Glutamatergic neuron (in vitro differentiated cells): ENCODE results near the gene IFT43. TPM values are rescaled to one million over a fixed set of nuclear protein-coding genes. Genes with fewer than 3 reads are reported as not detected.

Experiments
- DNase-seq: peaks from one replicate; pipeline ENCODE4 v3.0.0; 2022
- H3K27ac Mint-ChIP-seq: one replicate; pipeline ENCODE4 v1.8.0; 2020; ENCODE audit warnings: mild to moderate bottlenecking, mixed read lengths, inconsistent platforms; ENCODE audit not compliant: unreplicated experiment
- H3K27me3 Mint-ChIP-seq: one replicate; pipeline ENCODE4 v1.8.0; 2020; ENCODE audit warnings: mild to moderate bottlenecking, moderate library complexity, mixed read lengths, inconsistent platforms; ENCODE audit not compliant: unreplicated experiment
- H3K36me3 Mint-ChIP-seq: one replicate; pipeline ENCODE4 v1.8.0; 2020; ENCODE audit warnings: mild to moderate bottlenecking, mixed read lengths, inconsistent platforms; ENCODE audit not compliant: unreplicated experiment
- H3K4me1 Mint-ChIP-seq: one replicate; pipeline ENCODE4 v1.8.0; 2020; ENCODE audit warnings: mild to moderate bottlenecking, low read depth, mixed read lengths, inconsistent platforms; ENCODE audit not compliant: unreplicated experiment
- H3K4me3 Mint-ChIP-seq: one replicate; pipeline ENCODE4 v1.8.0; 2020; ENCODE audit warnings: mild to moderate bottlenecking, mixed read lengths, inconsistent platforms; ENCODE audit not compliant: unreplicated experiment
- H3K9me3 Mint-ChIP-seq: one replicate; pipeline ENCODE4 v1.8.0; 2020; ENCODE audit warnings: mild to moderate bottlenecking, moderate library complexity, mixed read lengths, inconsistent platforms; ENCODE audit not compliant: unreplicated experiment
- CTCF ChIP-seq: fragments of 200-600 bp; sonication (generic); IDR thresholded peaks from one replicate; pipeline ENCODE4 v1.5.0; 2021; ENCODE audit not compliant: partially characterized antibody, unreplicated experiment
- total RNA-seq: library from RNA; stranded (reverse); fragmentation: NEBNext Ultra II Directional; extraction: Animal tissue kit (Norgen Biotek cat#: 25700); gene quantifications from one replicate; pipeline ENCODE4 v1.2.1, GENCODE V29; 2021; ENCODE audit not compliant: unreplicated experiment

IFT43 gene
- total RNA-seq, 1 donor from 2014 or later, result 30.2 TPM

DNA sequence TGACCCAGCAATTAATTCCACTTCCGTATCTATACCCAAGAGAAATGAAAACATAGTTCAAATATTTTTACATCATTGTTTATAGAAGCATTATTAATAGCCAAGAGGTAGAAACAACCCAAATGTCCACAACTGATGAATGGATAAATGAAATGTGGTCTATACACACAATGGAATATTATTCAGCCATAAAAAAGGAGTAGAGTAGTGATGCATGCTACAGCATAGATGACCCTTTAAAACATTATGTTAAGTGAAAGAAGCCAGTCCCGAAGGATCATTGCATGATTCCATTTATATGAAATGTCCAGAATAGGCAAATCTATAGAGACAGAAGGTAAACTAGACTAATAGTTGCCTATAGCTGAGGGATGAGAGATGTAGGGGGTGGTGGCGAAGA, 33.1 kb upstream of the IFT43 start:
- peaks cover 15% of the 10 kb centered on the region for H3K4me1 Mint-ChIP-seq
- DNase-seq, result no peak
- H3K36me3 Mint-ChIP-seq, result peaks cover 4% of the 10 kb centered on the region
- H3K9me3 Mint-ChIP-seq, result peaks cover 4% of the 10 kb centered on the region
- no peak overlapping the region for H3K27ac Mint-ChIP-seq
- H3K27me3 Mint-ChIP-seq, result no peaks in the 10 kb centered on the region
- H3K4me3 Mint-ChIP-seq, result no peak overlapping the region
- no peak for TF ChIP-seq CTCF

DNA sequence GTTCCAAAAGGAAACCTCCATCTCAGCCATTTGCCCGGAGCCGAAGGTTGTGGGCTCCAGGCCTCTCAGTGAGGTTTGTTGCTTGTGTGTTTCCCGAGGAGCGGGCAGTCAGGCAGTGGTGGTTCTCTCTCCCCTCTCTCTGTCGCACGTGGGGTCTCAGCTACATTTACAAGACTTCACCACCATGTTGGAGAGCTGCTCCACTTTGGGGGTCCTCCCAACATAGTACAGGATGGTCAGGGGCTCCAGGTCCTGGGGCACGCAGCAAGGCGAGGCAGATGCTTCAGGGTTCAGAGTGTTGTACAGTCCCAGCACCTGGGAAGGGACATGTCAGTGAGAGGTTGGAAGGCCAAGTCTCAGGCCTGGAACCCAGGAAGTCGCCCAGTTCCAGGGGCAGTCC, 26.5 kb upstream of the IFT43 start:
- no peak for TF ChIP-seq CTCF
- peaks cover 22% of the 10 kb centered on the region for H3K9me3 Mint-ChIP-seq
- H3K27me3 Mint-ChIP-seq, result peaks cover 4% of the 10 kb centered on the region
- DNase-seq, result no peak
- H3K4me3 Mint-ChIP-seq, result no peak overlapping the region
- peaks cover 6% of the 10 kb centered on the region for H3K36me3 Mint-ChIP-seq
- no peak overlapping the region for H3K27ac Mint-ChIP-seq
- H3K4me1 Mint-ChIP-seq, result peaks cover 46% of the 10 kb centered on the region

DNA sequence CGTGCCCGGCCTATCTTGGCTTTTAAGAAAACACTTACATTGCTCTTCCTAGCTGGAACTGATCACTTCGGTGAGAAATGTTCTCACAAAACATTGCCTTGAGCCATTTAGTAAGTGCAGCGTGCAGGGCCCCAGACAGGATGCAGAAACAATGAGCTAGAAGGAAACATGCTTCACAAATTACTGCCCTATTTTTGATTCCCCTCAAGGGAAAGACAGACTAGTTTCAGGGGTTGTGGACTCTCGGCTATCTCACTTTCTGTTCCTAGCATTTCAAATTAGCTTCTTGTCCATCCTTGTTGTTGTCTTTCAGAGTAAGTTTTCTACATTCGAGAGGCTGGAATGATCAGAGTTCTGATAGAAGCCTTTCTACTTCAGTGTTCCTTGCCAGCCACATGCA, 25.3 kb upstream of the IFT43 start:
- Mint-ChIP-seq H3K4me3 (no peak overlapping the region), H3K36me3 (peaks cover 6% of the 10 kb centered on the region), H3K9me3 (peaks cover 22% of the 10 kb centered on the region)

GRCh38 chr14:75961662-75962061, 23.9 kb upstream of the IFT43 start:
- no peak for TF ChIP-seq CTCF
- H3K36me3 Mint-ChIP-seq, result peaks cover 16% of the 10 kb centered on the region
- peaks cover 21% of the 10 kb centered on the region for H3K9me3 Mint-ChIP-seq
- H3K27ac Mint-ChIP-seq, result peak overlapping the region; percentile 93
- peaks cover 4% of the 10 kb centered on the region for H3K27me3 Mint-ChIP-seq
- H3K4me3 Mint-ChIP-seq, result peak overlapping the region; percentile 26
- peaks cover 43% of the 10 kb centered on the region for H3K4me1 Mint-ChIP-seq
- DNase-seq, result peak; percentile 47

More for the DNA sequence above, 25.3 kb upstream of the IFT43 start:
- Mint-ChIP-seq H3K4me1 (peaks cover 47% of the 10 kb centered on the region), H3K27me3 (peaks cover 4% of the 10 kb centered on the region), H3K27ac (peak overlapping the region; percentile 16)
- DNase-seq, result no peak
- no peak for TF ChIP-seq CTCF

GRCh38 chr14:75967866-75968265, 17.7 kb upstream of the IFT43 start:
- Mint-ChIP-seq H3K4me3 (no peak overlapping the region), H3K36me3 (peaks cover 10% of the 10 kb centered on the region), H3K9me3 (peaks cover 3% of the 10 kb centered on the region), H3K4me1 (peaks cover 46% of the 10 kb centered on the region), H3K27ac (no peak overlapping the region), H3K27me3 (peaks cover 18% of the 10 kb centered on the region)
- no peak for DNase-seq
- TF ChIP-seq CTCF, result no peak
